Panc1 (cell line): Measurements from ENCODE around the gene C6orf89. TPM values are rescaled to one million over a fixed set of nuclear protein-coding genes. Genes with fewer than 3 reads are reported as not detected.

Experiments used
- ATAC-seq: fragments of 200-7000 bp; cut with Tn5 transposase; 2 replicates; pipeline ENCODE4 v1.9.1; 2020; ENCODE audit warnings: mild to moderate bottlenecking, moderate library complexity
- BruUV-seq: library from RNA; stranded (reverse); fragments of 400-500 nt; replicated peaks from 2 replicates; lab custom pipeline; 2021; lab: Mats Ljungman, UMichigan
- CTCF ChIA-PET: fragments of 300-600 bp; sonication (Branson Sonifier 250); formaldehyde crosslinking; loops from one replicate; lab custom pipeline; 2022; ENCODE audit warnings: antibody characterized with exemption; lab: Charles Lee
- POLR2A ChIA-PET: fragments of 300-600 bp; sonication (Branson Sonifier 250); formaldehyde crosslinking; loops from one replicate; lab custom pipeline; 2022; ENCODE audit warnings: antibody characterized with exemption; lab: Charles Lee
- DNase-seq: peaks from one replicate; pipeline ENCODE4 v3.0.0-alpha.2; 2010; ENCODE audit warnings: low read depth, low spot score
- H3K27ac ChIP-seq: 2 replicates; pipeline ENCODE4 v1.5.1; 2011; ENCODE audit warnings: mild to moderate bottlenecking, low read length, inconsistent platforms
- H3K27me3 ChIP-seq: fragments of 200-500 bp; sonication (Bioruptor generic); 2 replicates; pipeline ENCODE4 v1.6.0; 2014; ENCODE audit warnings: low read length, inconsistent platforms; ENCODE audit not compliant: control insufficient read depth, insufficient read depth
- H3K36me3 ChIP-seq: fragments of 200-500 bp; sonication (Bioruptor generic); 2 replicates; pipeline ENCODE4 v1.5.1; 2014; ENCODE audit warnings: inconsistent platforms, mild to moderate bottlenecking, low read length, moderate library complexity; ENCODE audit not compliant: control insufficient read depth, insufficient read depth
- H3K4me1 ChIP-seq: 2 replicates; pipeline ENCODE4 v1.5.1; 2011; ENCODE audit warnings: inconsistent platforms, mild to moderate bottlenecking, low read length, moderate library complexity; ENCODE audit not compliant: control insufficient read depth, insufficient read depth
- H3K4me3 ChIP-seq, 2 experiments: 2 replicates each; pipeline ENCODE4 v1.5.1; 2011 to 2012; ENCODE audit warnings: low read depth in 2 of 2, low read length in 2 of 2, mild to moderate bottlenecking in 2 of 2, inconsistent platforms in 1 of 2, moderate library complexity in 1 of 2
- H3K9me3 ChIP-seq: fragments of 200-500 bp; sonication (Bioruptor generic); 2 replicates; pipeline ENCODE4 v1.5.1; 2014; ENCODE audit warnings: low read depth, mild to moderate bottlenecking, inconsistent platforms, low read length, moderate library complexity; ENCODE audit not compliant: control insufficient read depth, insufficient read depth
- CTCF ChIP-seq: fragments of 450-650 bp; IDR thresholded peaks from 2 replicates; pipeline ENCODE4 v1.5.1; 2017; ENCODE audit warnings: mild to moderate bottlenecking
- POLR2AphosphoS5 ChIP-seq: IDR thresholded peaks from 2 replicates; pipeline ENCODE4 v1.6.1; 2012; ENCODE audit warnings: mild to moderate bottlenecking, low read depth, low read length, moderate library complexity
- REST ChIP-seq, 2 experiments: IDR thresholded peaks; 2 replicates each; pipeline ENCODE4 v1.6.1; 2011 to 2012; ENCODE audit warnings: low read depth in 2 of 2, control low read depth in 1 of 2, low read length in 1 of 2, mild to moderate bottlenecking in 1 of 2, moderate library complexity in 1 of 2; ENCODE audit not compliant: insufficient read depth in 1 of 2
- SIN3A ChIP-seq: IDR thresholded peaks from 2 replicates; pipeline ENCODE4 v1.6.1; 2012; ENCODE audit warnings: low read depth, mild to moderate bottlenecking, low read length, moderate library complexity, borderline replicate concordance; ENCODE audit not compliant: insufficient read depth
- TCF7L2 ChIP-seq: IDR thresholded peaks from 2 replicates; pipeline ENCODE4 v1.6.1; 2011; ENCODE audit warnings: mild to moderate bottlenecking, low read depth, low read length, inconsistent platforms
- in situ Hi-C: cut with HindIII; loops from 2 replicates; pipeline ENCODE4 v1.10.0; 2016; ENCODE audit warnings: low sequenced_read_pairs, low pct_unique_long_range_greater_than_20kb
- intact Hi-C: fragments of 100-400 bp; cut with micrococcal nuclease; formaldehyde crosslinking; loops from one replicate; pipeline ENCODE4 v1.10.0; 2022; ENCODE audit not compliant: unreplicated experiment
- total RNA-seq: library from RNA; stranded (reverse); gene quantifications from one replicate; pipeline ENCODE4 v1.2.1, GENCODE V29; 2021; ENCODE audit not compliant: unreplicated experiment

Gene C6orf89
- total RNA-seq, 1 experiment from 2014 or later: 59.2 TPM

- no peak overlapping the region for H3K4me3 ChIP-seq
- intact Hi-C loops (loop anchor here (2.0 to 10.0 kb wide), 2 partner anchors 100 to 134 kb away; partner anchors contain the start of gene MTCH1), in situ Hi-C loops (no loop called here)
- no peak for TF ChIP-seq POLR2AphosphoS5
- no peak for TF ChIP-seq TCF7L2
- H3K9me3 ChIP-seq: peaks cover 3% of the 10 kb centered on the region; the same call in 1 of the 2 replicates
- DNase-seq: no peak
- peaks cover 8% of the 10 kb centered on the region; the same call in 1 of the 2 replicates for H3K4me1 ChIP-seq
- ChIA-PET CTCF (interaction anchor here (2.1 kb wide), 1 partner anchor 134 kb away, joined by 15 read pairs; no protein-coding TSS in a partner anchor), POLR2A (no interaction called here)
- no peaks in the 10 kb centered on the region; the same call in 1 of the 2 replicates for H3K36me3 ChIP-seq
- BruUV-seq: no TSS peak
- H3K27ac ChIP-seq: peak overlapping the region; percentile 98; the same call in 1 of the 2 replicates
- ATAC-seq: no peak
- no peaks in the 10 kb centered on the region for H3K27me3 ChIP-seq
Measured at GRCh38 chr6:36884610-36885009, 1.1 kb upstream of the C6orf89 start.

- ChIA-PET CTCF (interaction anchor here (0.6 kb wide), 1 partner anchor 131 kb away, joined by 10 read pairs; no protein-coding TSS in a partner anchor), POLR2A (no interaction called here)
- no peaks in the 10 kb centered on the region for H3K36me3 ChIP-seq
- no peaks in the 10 kb centered on the region for H3K27me3 ChIP-seq
- H3K27ac ChIP-seq: peak overlapping the region; percentile 98
- peak overlapping the region; percentile 73 to 100 for H3K4me3 ChIP-seq
- DNase-seq (no peak), ATAC-seq (no peak)
- no peaks in the 10 kb centered on the region for H3K9me3 ChIP-seq
- peaks cover 8% of the 10 kb centered on the region; the same call in 1 of the 2 replicates for H3K4me1 ChIP-seq
- in situ Hi-C loops (no loop called here), intact Hi-C loops (loop anchor here (10.0 kb wide), 1 partner anchor 98 kb away; the partner anchor contains the start of gene MTCH1)
- no TSS peak for BruUV-seq
- TF ChIP-seq TCF7L2: no peak
- no peak for TF ChIP-seq POLR2AphosphoS5
- TF ChIP-seq SIN3A: no peak
- no peak for TF ChIP-seq CTCF
- TF ChIP-seq REST (IDR thresholded peaks at IDR 0.05; ENCODE audit: insufficient read depth in 1 of 2, low read depth in 2 of 2, low read length in 1 of 2): no peak
Measured at GRCh38 chr6:36886950-36887618, 1.3 kb downstream of the C6orf89 start.
